Mesenchymal stem cell (in vitro differentiated cells and primary cell): ENCODE data around the gene PBX1.
A peak's percentile ranks its signal among the peaks of the same experiment; 100 is the strongest.

ENCODE experiments used
- DNase-seq: peaks from one replicate; pipeline ENCODE4 v3.0.0-alpha.2; 2013
- H2AFZ ChIP-seq: one replicate; pipeline ENCODE4 v1.6.1; 2013; ENCODE audit warnings: low read depth, mild to moderate bottlenecking, control low read depth, inconsistent platforms, low read length, moderate library complexity
- H2AK5ac ChIP-seq: 2 replicates; pipeline ENCODE4 v1.6.1; 2013; ENCODE audit warnings: low read length, moderate library complexity, mild to moderate bottlenecking, inconsistent platforms; ENCODE audit not compliant: severe bottlenecking
- H2BK120ac ChIP-seq: one replicate; pipeline ENCODE4 v1.6.1; 2013; ENCODE audit warnings: low read depth, mild to moderate bottlenecking, inconsistent platforms, low read length, moderate library complexity
- H2BK12ac ChIP-seq, 2 experiments: one replicate each; pipeline ENCODE4 v1.6.1; 2013; ENCODE audit warnings: inconsistent platforms in 2 of 2, low read length in 2 of 2, mild to moderate bottlenecking in 2 of 2, moderate library complexity in 2 of 2, control low read depth in 1 of 2
- H2BK15ac ChIP-seq: one replicate; pipeline ENCODE4 v1.6.1; 2013; ENCODE audit warnings: mild to moderate bottlenecking, low read depth, inconsistent platforms; ENCODE audit not compliant: poor library complexity, severe bottlenecking
- H2BK5ac ChIP-seq: 2 replicates; pipeline ENCODE4 v1.6.1; 2013; ENCODE audit warnings: low read depth, mild to moderate bottlenecking, low read length, control low read depth, inconsistent platforms; ENCODE audit not compliant: poor library complexity, severe bottlenecking
- H3K14ac ChIP-seq, 2 experiments: one replicate each; pipeline ENCODE4 v1.6.1; 2013; ENCODE audit warnings: inconsistent platforms in 2 of 2, low read length in 2 of 2, control low read depth in 1 of 2, mild to moderate bottlenecking in 1 of 2, moderate library complexity in 1 of 2
- H3K18ac ChIP-seq, 2 experiments: one replicate each; pipeline ENCODE4 v1.6.1; 2013; ENCODE audit warnings: inconsistent platforms in 2 of 2, low read length in 2 of 2, control low read depth in 1 of 2, low read depth in 1 of 2, mild to moderate bottlenecking in 1 of 2
- H3K23ac ChIP-seq, 2 experiments: one replicate each; pipeline ENCODE4 v1.6.1; 2013; ENCODE audit warnings: inconsistent platforms in 2 of 2, low read length in 2 of 2, mild to moderate bottlenecking in 2 of 2, moderate library complexity in 2 of 2, control low read depth in 1 of 2
- H3K27ac ChIP-seq: 2 replicates; pipeline ENCODE4 v1.5.1; 2013; ENCODE audit warnings: mild to moderate bottlenecking, moderate library complexity, low read length, control low read depth, inconsistent platforms; ENCODE audit not compliant: poor library complexity, severe bottlenecking
- H3K27me3 ChIP-seq, 2 experiments: 2 replicates each; pipeline versions ENCODE4 v1.6.1 to v1.7.0; 2013; ENCODE audit warnings: low read length in 2 of 2, mild to moderate bottlenecking in 2 of 2, moderate library complexity in 2 of 2, control low read depth in 1 of 2, inconsistent platforms in 1 of 2; ENCODE audit not compliant: control insufficient read depth in 1 of 2, insufficient read depth in 1 of 2
- H3K36me3 ChIP-seq, 2 experiments: 2 replicates each; pipeline versions ENCODE4 v1.6.1 to v1.7.0; 2013; ENCODE audit warnings: low read length in 2 of 2, control low read depth in 1 of 2, inconsistent platforms in 1 of 2, low read depth in 1 of 2, mild to moderate bottlenecking in 1 of 2; ENCODE audit not compliant: insufficient read depth in 2 of 2, control insufficient read depth in 1 of 2
- H3K4ac ChIP-seq, 2 experiments: one replicate each; pipeline ENCODE4 v1.6.1; 2013; ENCODE audit warnings: inconsistent platforms in 2 of 2, low read length in 2 of 2, mild to moderate bottlenecking in 2 of 2, moderate library complexity in 2 of 2, control low read depth in 1 of 2, low read depth in 1 of 2
- H3K4me1 ChIP-seq: 2 replicates; pipeline ENCODE4 v1.6.1; 2013; ENCODE audit warnings: low read depth, low read length, control low read depth; ENCODE audit not compliant: control insufficient read depth, insufficient read depth
- H3K4me2 ChIP-seq: 2 replicates; pipeline ENCODE4 v1.6.1; 2013; ENCODE audit warnings: low read length, mild to moderate bottlenecking, inconsistent platforms; ENCODE audit not compliant: poor library complexity, severe bottlenecking
- H3K4me3 ChIP-seq, 2 experiments: 2 replicates each; pipeline versions ENCODE4 v1.5.1 to v1.7.0; 2013; ENCODE audit warnings: low read length in 2 of 2, mild to moderate bottlenecking in 2 of 2, control low read depth in 1 of 2, low read depth in 1 of 2; ENCODE audit not compliant: insufficient read depth in 1 of 2
- H3K79me1 ChIP-seq: replicated peaks from 2 replicates; pipeline ENCODE4 v1.6.1; 2013; ENCODE audit warnings: mild to moderate bottlenecking, control low read depth, low read length, inconsistent platforms; ENCODE audit not compliant: poor library complexity, severe bottlenecking
- H3K9ac ChIP-seq: 2 replicates; pipeline ENCODE4 v1.7.0; 2013; ENCODE audit warnings: mild to moderate bottlenecking, low read length, moderate library complexity
- H3K9me3 ChIP-seq: 2 replicates; pipeline ENCODE4 v1.7.0; 2013; ENCODE audit warnings: mild to moderate bottlenecking, low read length; ENCODE audit not compliant: control insufficient read depth
- H4K8ac ChIP-seq: one replicate; pipeline ENCODE4 v1.6.1; 2013; ENCODE audit warnings: inconsistent platforms, mild to moderate bottlenecking, low read length, moderate library complexity
- H4K91ac ChIP-seq: one replicate; pipeline ENCODE4 v1.6.1; 2013; ENCODE audit warnings: mild to moderate bottlenecking, low read length, inconsistent platforms
- WGBS: methylation state at CpG from one replicate; pipeline ENCODE4 v1.1.7; 2013; ENCODE audit warnings: mixed read lengths; 5-methylcytosine and 5-hydroxymethylcytosine counted together

Gene PBX1

GRCh38 chr1:164726235-164726634, 167.3 kb downstream of the PBX1 start:
- H4K8ac ChIP-seq, result no peak overlapping the region
- H3K36me3 ChIP-seq, result no peaks in the 10 kb centered on the region
- H2BK12ac ChIP-seq, result no peak overlapping the region
- 0% methylated on average over 1 of the region's 2 CpGs for WGBS
- no peak overlapping the region for H2AFZ ChIP-seq
- no peak overlapping the region for H2BK120ac ChIP-seq
- no peak overlapping the region for H4K91ac ChIP-seq
- H3K4me1 ChIP-seq, result peaks cover 3% of the 10 kb centered on the region
- no peak overlapping the region for H3K4ac ChIP-seq
- H3K27ac ChIP-seq, result no peak overlapping the region
- H3K79me1 ChIP-seq, result peaks cover 6% of the 10 kb centered on the region
- H3K4me2 ChIP-seq, result no peak overlapping the region
- H3K18ac ChIP-seq, result no peak overlapping the region
- H3K9ac ChIP-seq, result no peak overlapping the region
- H3K23ac ChIP-seq, result no peak overlapping the region
- DNase-seq, result peak; percentile 87
- no peaks in the 10 kb centered on the region for H3K9me3 ChIP-seq
- H2BK15ac ChIP-seq, result no peak overlapping the region
- no peak overlapping the region for H2AK5ac ChIP-seq
- H3K14ac ChIP-seq, result no peak overlapping the region
- H3K4me3 ChIP-seq, result no peak overlapping the region
- H3K27me3 ChIP-seq, result peaks cover 0 to 11% of the 10 kb centered on the region in 2 experiments
- H2BK5ac ChIP-seq, result no peak overlapping the region

- Histone ChIP-seq H3K27me3 (peaks cover 0 to 7% of the 10 kb centered on the region in 2 experiments), H2AK5ac (no peak overlapping the region), H3K36me3 (peaks cover 0 to 3% of the 10 kb centered on the region in 2 experiments), H2BK12ac (no peak overlapping the region), H4K8ac (no peak overlapping the region), H3K4ac (no peak overlapping the region), H3K79me1 (peaks cover 6% of the 10 kb centered on the region), H2AFZ (no peak overlapping the region), H3K4me1 (peaks cover 2% of the 10 kb centered on the region), H3K4me2 (no peak overlapping the region), H3K4me3 (no peak overlapping the region), H3K23ac (no peak overlapping the region), H4K91ac (no peak overlapping the region), H3K9ac (no peak overlapping the region), H2BK15ac (no peak overlapping the region), H2BK120ac (no peak overlapping the region), H3K18ac (no peak overlapping the region), H3K27ac (no peak overlapping the region), H3K9me3 (no peaks in the 10 kb centered on the region), H2BK5ac (no peak overlapping the region), H3K14ac (no peak overlapping the region)
- no peak for DNase-seq
- 91% methylated on average over 1 of the region's 5 CpGs for WGBS
These were observed 169.7 kb downstream of the PBX1 start for GRCh38 chr1:164728719-164729118.

GRCh38 chr1:164731161-164731876, 172.3 kb downstream of the PBX1 start:
- H3K36me3 ChIP-seq, result peaks cover 0 to 3% of the 10 kb centered on the region in 2 experiments
- no peaks in the 10 kb centered on the region for H3K9me3 ChIP-seq
- no peak overlapping the region for H4K8ac ChIP-seq
- no peak overlapping the region for H3K4me3 ChIP-seq
- H2AFZ ChIP-seq, result no peak overlapping the region
- H4K91ac ChIP-seq, result no peak overlapping the region
- WGBS, result 92% methylated on average over 10 of the region's 11 CpGs
- peaks cover 2% of the 10 kb centered on the region for H3K79me1 ChIP-seq
- no peak overlapping the region for H3K14ac ChIP-seq
- H3K27me3 ChIP-seq, result no peaks in the 10 kb centered on the region
- H3K4me2 ChIP-seq, result no peak overlapping the region
- H3K27ac ChIP-seq, result no peak overlapping the region
- H2BK12ac ChIP-seq, result no peak overlapping the region
- no peak overlapping the region for H3K9ac ChIP-seq
- no peak overlapping the region for H3K18ac ChIP-seq
- DNase-seq, result no peak
- no peak overlapping the region for H3K4ac ChIP-seq
- no peak overlapping the region for H2BK5ac ChIP-seq
- H2BK120ac ChIP-seq, result no peak overlapping the region
- no peak overlapping the region for H2BK15ac ChIP-seq
- no peak overlapping the region for H3K23ac ChIP-seq
- no peak overlapping the region for H2AK5ac ChIP-seq
- H3K4me1 ChIP-seq, result no peaks in the 10 kb centered on the region

- no peak overlapping the region for H3K23ac ChIP-seq
- no peaks in the 10 kb centered on the region for H3K9me3 ChIP-seq
- no peak overlapping the region for H2BK5ac ChIP-seq
- no peak overlapping the region for H3K4ac ChIP-seq
- H3K79me1 ChIP-seq, result no peaks in the 10 kb centered on the region
- H2BK120ac ChIP-seq, result no peak overlapping the region
- H3K18ac ChIP-seq, result peak overlapping the region in 1 of 2 experiments; percentile 55
- H3K9ac ChIP-seq, result no peak overlapping the region
- H3K4me1 ChIP-seq, result no peaks in the 10 kb centered on the region
- no peak overlapping the region for H3K4me2 ChIP-seq
- DNase-seq, result peak; percentile 72
- 65% methylated on average over 3 of the region's 3 CpGs for WGBS
- H2AK5ac ChIP-seq, result no peak overlapping the region
- H3K4me3 ChIP-seq, result no peak overlapping the region
- no peak overlapping the region for H3K27ac ChIP-seq
- H3K36me3 ChIP-seq, result peaks cover 0 to 3% of the 10 kb centered on the region in 2 experiments
- no peak overlapping the region for H4K91ac ChIP-seq
- H4K8ac ChIP-seq, result peak overlapping the region; percentile 73
- no peak overlapping the region for H2AFZ ChIP-seq
- no peak overlapping the region for H2BK12ac ChIP-seq
- H3K14ac ChIP-seq, result no peak overlapping the region
- H3K27me3 ChIP-seq, result no peaks in the 10 kb centered on the region
- H2BK15ac ChIP-seq, result no peak overlapping the region
These were observed 174.1 kb downstream of the PBX1 start for GRCh38 chr1:164733070-164733469.
